B cell (primary cell): ENCODE results near the gene PALLD. TPM values are rescaled to one million over a fixed set of nuclear protein-coding genes. Genes with fewer than 3 reads are reported as not detected.

Experiments used
- ATAC-seq: fragments of 200-7000 bp; cut with Tn5 transposase; one replicate; pipeline ENCODE4 v1.10.0; 2021; ENCODE audit warnings: low read depth, mild to moderate bottlenecking, moderate number of reproducible peaks, moderate library complexity
- CTCF ChIA-PET: fragments of 350-600 bp; sonication (Branson Sonifier 250); formaldehyde crosslinking; loops from one replicate; lab custom pipeline; 2021; ENCODE audit warnings: antibody characterized with exemption, inconsistent platforms; lab: Charles Lee
- POLR2A ChIA-PET: fragments of 350-600 bp; sonication (Branson Sonifier 250); formaldehyde crosslinking; loops from one replicate; lab custom pipeline; 2021; ENCODE audit warnings: antibody characterized with exemption; lab: Charles Lee
- DNase-seq: peaks from one replicate; pipeline ENCODE4 v3.0.0; 2013
- H2AFZ ChIP-seq: 2 replicates; pipeline ENCODE4 v1.6.1; 2012; ENCODE audit warnings: mild to moderate bottlenecking, low read depth, low read length; ENCODE audit not compliant: insufficient read depth, poor library complexity, severe bottlenecking
- H3K27ac ChIP-seq, 2 donors: 1 replicate in 1 of 2; 2 replicates in 1 of 2; pipeline ENCODE4 v1.5.1; 2012 to 2013; ENCODE audit warnings: low read length in 2 of 2, mild to moderate bottlenecking in 2 of 2, moderate library complexity in 1 of 2
- H3K27me3 ChIP-seq, 4 experiments: fragments of 200-600 bp in 1 of 4; sonication (generic) in 1 of 4; replicated peaks in 1 of 4; 1 replicate in 2 of 4; 2 replicates in 2 of 4; pipeline versions ENCODE4 v1.6.1 to v1.7.0; 2013 to 2016; ENCODE audit warnings: low read length in 3 of 4, mild to moderate bottlenecking in 2 of 4, mixed read lengths in 1 of 4, moderate library complexity in 1 of 4; ENCODE audit not compliant: insufficient read depth in 4 of 4, control insufficient read depth in 3 of 4; ENCODE audit errors: control extremely low read depth in 1 of 4
- H3K36me3 ChIP-seq, 2 experiments: replicated peaks in 1 of 2; 1 replicate in 1 of 2; 2 replicates in 1 of 2; pipeline versions ENCODE4 v1.6.1 to v1.7.1; 2013; ENCODE audit warnings: low read length in 1 of 2; ENCODE audit not compliant: insufficient read depth in 2 of 2, control insufficient read depth in 1 of 2; ENCODE audit errors: control extremely low read depth in 1 of 2, extremely low read depth in 1 of 2
- H3K4me1 ChIP-seq, 2 donors: fragments of 200-600 bp in 1 of 2; sonication (generic) in 1 of 2; 1 replicate in 1 of 2; 2 replicates in 1 of 2; pipeline versions ENCODE4 v1.5.1 to v1.6.1; 2013 to 2017; ENCODE audit warnings: low read length in 2 of 2; ENCODE audit not compliant: control insufficient read depth in 2 of 2, insufficient read depth in 2 of 2
- H3K4me2 ChIP-seq: replicated peaks from 2 replicates; pipeline ENCODE3; 2012; ENCODE audit warnings: mild to moderate bottlenecking, low read depth, low read length; ENCODE audit not compliant: poor library complexity, severe bottlenecking
- H3K4me3 ChIP-seq, 5 experiments: fragments of 200-600 bp in 1 of 5; sonication (generic) in 1 of 5; 1 replicate in 3 of 5; 2 replicates in 2 of 5; pipeline versions ENCODE4 v1.5.1 to v1.7.0; 2011 to 2016; ENCODE audit warnings: low read length in 4 of 5, mild to moderate bottlenecking in 4 of 5, low read depth in 2 of 5, control low read depth in 1 of 5, moderate library complexity in 1 of 5; ENCODE audit not compliant: insufficient read depth in 1 of 5; ENCODE audit errors: control extremely low read depth in 1 of 5, extremely low read depth in 1 of 5
- H3K79me2 ChIP-seq: fragments of 200-600 bp; sonication (generic); one replicate; pipeline ENCODE4 v1.6.0; 2016; ENCODE audit warnings: low read length; ENCODE audit not compliant: control insufficient read depth, insufficient read depth
- H3K9ac ChIP-seq: fragments of 200-600 bp; sonication (generic); 2 replicates; pipeline ENCODE4 v1.6.1; 2017; ENCODE audit warnings: mild to moderate bottlenecking, low read length, moderate library complexity
- H3K9me3 ChIP-seq, 3 donors: one replicate each; pipeline versions ENCODE4 v1.6.1 to v1.7.1; 2013; ENCODE audit warnings: low read length in 2 of 3; ENCODE audit not compliant: control insufficient read depth in 2 of 3, insufficient read depth in 1 of 3; ENCODE audit errors: control extremely low read depth in 1 of 3
- H4K20me1 ChIP-seq: 2 replicates; pipeline ENCODE4 v1.6.0; 2012; ENCODE audit warnings: mild to moderate bottlenecking, low read length; ENCODE audit not compliant: insufficient read depth, control insufficient read depth, poor library complexity, severe bottlenecking
- H3K27ac Mint-ChIP-seq: one replicate; pipeline ENCODE4 v1.8.0; 2021; ENCODE audit warnings: mixed read lengths
- H3K27me3 Mint-ChIP-seq: one replicate; pipeline ENCODE4 v1.8.0; 2021; ENCODE audit warnings: mixed read lengths
- H3K4me1 Mint-ChIP-seq: one replicate; pipeline ENCODE4 v1.8.0; 2021; ENCODE audit warnings: mixed read lengths
- H3K4me3 Mint-ChIP-seq: one replicate; pipeline ENCODE4 v1.8.0; 2021; ENCODE audit warnings: mixed read lengths
- H3K9me3 Mint-ChIP-seq: one replicate; pipeline ENCODE4 v1.8.0; 2022; ENCODE audit warnings: mixed read lengths; ENCODE audit not compliant: insufficient read depth
- CTCF ChIP-seq: fragments of 200-600 bp; IDR thresholded peaks from one replicate; pipeline ENCODE4 v1.8.0; 2022; ENCODE audit warnings: antibody characterized with exemption, mild to moderate bottlenecking
- EZH2 ChIP-seq: IDR thresholded peaks from 2 replicates; pipeline ENCODE4 v1.6.1; 2012; ENCODE audit warnings: borderline replicate concordance, low read depth, mild to moderate bottlenecking, moderate library complexity, low read length; ENCODE audit not compliant: insufficient read depth, poor library complexity, severe bottlenecking
- WGBS: methylation state at CpG from one replicate; pipeline ENCODE4 v1.1.5; 2013; ENCODE audit warnings: missing lambda C conversion rate; ENCODE audit not compliant: insufficient coverage; 5-methylcytosine and 5-hydroxymethylcytosine counted together
- intact Hi-C: fragments of 100-400 bp; cut with micrococcal nuclease; formaldehyde crosslinking; loops from one replicate; pipeline ENCODE4 v1.10.0; 2022
- polyA plus RNA-seq: library from polyadenylated mRNA; depleted of rRNA; stranded (reverse); fragments of >200 nt; gene quantifications from 2 replicates; pipeline ENCODE4 v1.2.3, GENCODE V29; 2012
- total RNA-seq, 2 donors: library from RNA; stranded (reverse); fragments of 120-200 nt in 1 of 2; gene quantifications; 1 replicate in 1 of 2; 2 replicates in 1 of 2; pipeline versions ENCODE4 v1.2.3 to v1.2.4, GENCODE V29; 2013 to 2022

The PALLD gene
- total and polyA plus RNA-seq, 2 donors (not counting 1 experiment from before 2014, with no cell fraction given), result 0.63 to 0.71 TPM

- H3K27me3 ChIP-seq, result no peaks in the 10 kb centered on the region
- no peak for ATAC-seq
- intact Hi-C loops, result loop anchor here (5.0 to 10.0 kb wide), 3 partner anchors 410 to 1123 kb away; no protein-coding TSS in a partner anchor
- Mint-ChIP-seq H3K27ac (no peak overlapping the region), H3K9me3 (no peaks in the 10 kb centered on the region), H3K4me3 (no peak overlapping the region), H3K27me3 (no peaks in the 10 kb centered on the region), H3K4me1 (no peaks in the 10 kb centered on the region)
- POLR2A ChIA-PET, result no interaction called here
- no peak overlapping the region for H3K4me2 ChIP-seq
- H3K27ac ChIP-seq, result no peak overlapping the region
- no peak overlapping the region for H2AFZ ChIP-seq
- no peaks in the 10 kb centered on the region for H3K79me2 ChIP-seq
- TF ChIP-seq EZH2, result no peak
- TF ChIP-seq CTCF, result no peak
- no peaks in the 10 kb centered on the region for H3K36me3 ChIP-seq
- no peaks in the 10 kb centered on the region for H3K4me1 ChIP-seq
- H3K4me3 ChIP-seq, result no peak overlapping the region
- no peaks in the 10 kb centered on the region for H4K20me1 ChIP-seq
- no peaks in the 10 kb centered on the region for H3K9me3 ChIP-seq
- no CpG with 5 or more reads among the region's 2 CpGs for WGBS
- no peak for DNase-seq
- CTCF ChIA-PET, result interaction anchor here (0.7 to 6.5 kb wide), 19 partner anchors 7 to 1124 kb away, joined by 3 to 102 read pairs (median 5); partner anchors contain the start of gene NEK1
- no peak overlapping the region for H3K9ac ChIP-seq
These were observed 427.8 kb downstream of the PALLD start for GRCh38 chr4:168924667-168925066.

GRCh38 chr4:168925789-168926490 is 429.1 kb downstream of the PALLD start:
- DNase-seq (no peak), ATAC-seq (no peak)
- intact Hi-C loops, result loop anchor here (10.0 kb wide), 1 partner anchor 411 kb away; no protein-coding TSS in a partner anchor
- Mint-ChIP-seq H3K4me3 (no peak overlapping the region), H3K27ac (no peak overlapping the region), H3K27me3 (no peaks in the 10 kb centered on the region), H3K9me3 (no peaks in the 10 kb centered on the region), H3K4me1 (no peaks in the 10 kb centered on the region)
- no peak overlapping the region for H3K4me2 ChIP-seq
- ChIA-PET CTCF (interaction anchor here (0.7 to 1.1 kb wide), 4 partner anchors 10 to 565 kb away, joined by 3 to 5 read pairs (median 4); no protein-coding TSS in a partner anchor), POLR2A (no interaction called here)
- no peaks in the 10 kb centered on the region for H3K27me3 ChIP-seq
- no peak overlapping the region for H3K4me3 ChIP-seq
- TF ChIP-seq CTCF (no peak), EZH2 (no peak)
- no peaks in the 10 kb centered on the region for H3K79me2 ChIP-seq
- H3K9ac ChIP-seq, result no peak overlapping the region
- no peaks in the 10 kb centered on the region for H4K20me1 ChIP-seq
- H3K4me1 ChIP-seq, result no peaks in the 10 kb centered on the region
- H3K36me3 ChIP-seq, result no peaks in the 10 kb centered on the region
- 100% methylated on average over 4 of the region's 5 CpGs for WGBS
- no peak overlapping the region for H2AFZ ChIP-seq
- peaks cover 0 to 5% (median 0%) of the 10 kb centered on the region in 3 donors for H3K9me3 ChIP-seq
- H3K27ac ChIP-seq, result no peak overlapping the region
